COR-L47 (cell line): Measurements from ENCODE around the gene CDC42SE2.
"Not testable (repeated sequence)": the region's sequence is repeated elsewhere in the genome, so short reads cannot be mapped to it uniquely, and the experiment has no call there.

Experiments used
- DNase-seq: peaks from one replicate; lab custom pipeline; 2025; lab: John Stamatoyannopoulos, UW

Gene CDC42SE2

GRCh38 chr5:131318455-131318854 lies 54.6 kb downstream of the CDC42SE2 start:
- DNase-seq: no peak

DNA sequence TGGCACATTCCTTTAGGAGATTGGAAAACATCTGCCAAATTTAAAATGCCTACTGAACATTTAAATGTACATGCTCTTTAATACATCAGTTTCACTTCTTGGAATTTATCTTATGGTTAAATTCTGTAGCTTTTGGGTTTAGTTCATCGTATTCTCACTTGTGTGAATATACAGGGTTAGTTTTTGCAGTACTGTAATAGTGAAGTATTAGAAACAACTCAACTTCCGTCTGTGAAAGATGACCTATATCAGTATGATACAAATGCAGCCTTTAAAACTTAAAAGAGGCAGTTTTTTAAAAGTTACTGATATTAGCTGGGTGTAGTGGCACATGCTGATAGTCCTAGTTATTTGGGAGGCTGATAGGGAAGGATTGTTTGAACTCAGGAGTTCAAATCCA lies 57.2 kb downstream of the CDC42SE2 start:
- DNase-seq: no peak

DNA sequence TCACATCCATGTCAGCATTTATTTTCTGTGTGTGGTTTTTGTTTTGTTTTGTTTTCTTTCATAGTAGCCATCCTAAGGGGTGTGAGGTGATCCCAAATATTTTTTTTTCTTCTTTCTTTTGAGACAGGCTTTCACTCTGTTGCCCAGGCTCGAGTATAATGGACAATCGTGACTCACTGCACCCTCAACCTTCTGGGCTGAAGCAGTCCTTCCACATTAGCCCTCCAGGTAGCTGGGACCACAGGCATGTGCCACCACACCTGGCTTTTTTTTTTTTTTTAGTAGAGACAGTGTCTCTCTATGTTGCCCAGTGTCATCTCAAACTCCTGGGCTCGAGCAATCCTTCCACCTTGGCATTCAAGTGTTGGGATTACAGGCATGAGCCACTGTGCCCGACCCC lies 59.1 kb downstream of the CDC42SE2 start:
- no peak for DNase-seq

GRCh38 chr5:131323378-131323777 lies 59.5 kb downstream of the CDC42SE2 start:
- no peak for DNase-seq

- no peak for DNase-seq
Measured at GRCh38 chr5:131324303-131324702, 60.5 kb downstream of the CDC42SE2 start.

DNA sequence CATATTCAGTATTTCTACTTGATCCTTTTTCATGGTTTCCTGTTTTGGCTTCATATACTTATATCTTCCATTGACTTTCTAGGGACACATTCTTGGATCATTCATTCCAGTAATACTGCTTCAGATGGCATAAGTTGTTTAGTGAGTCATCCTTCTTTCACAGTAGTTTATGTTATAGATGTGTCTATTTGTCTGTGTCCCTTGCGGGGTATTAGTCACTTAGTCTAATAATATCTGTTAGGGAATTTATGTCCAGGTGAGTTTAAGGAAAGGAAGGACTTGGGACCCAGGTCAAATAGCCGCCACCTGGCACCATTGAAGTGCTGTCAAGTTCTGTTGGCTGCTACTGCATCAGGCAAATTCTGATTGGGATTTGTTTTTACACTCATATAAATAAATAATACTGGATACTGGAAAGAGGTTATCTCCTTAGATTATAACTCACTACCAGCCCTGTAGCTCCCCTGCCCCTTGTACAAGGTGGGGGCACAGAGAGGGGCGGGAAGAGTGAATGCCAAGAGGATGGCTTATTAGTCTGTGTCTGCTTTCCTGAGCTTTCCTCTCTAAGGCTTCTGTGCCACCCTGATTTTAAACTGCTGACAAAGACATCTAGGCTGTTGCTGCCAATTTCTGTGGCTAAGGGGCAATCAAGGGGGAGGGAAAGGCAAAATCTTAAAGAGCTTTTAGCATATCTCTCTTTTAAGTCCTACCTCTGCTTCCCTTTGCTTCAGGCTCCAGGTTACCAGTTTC lies 64.9 kb downstream of the CDC42SE2 start:
- DNase-seq: no peak

GRCh38 chr5:131329286-131329560 lies 65.4 kb downstream of the CDC42SE2 start:
- no peak for DNase-seq

GRCh38 chr5:131330031-131330430 lies 66.2 kb downstream of the CDC42SE2 start:
- no peak for DNase-seq

DNA sequence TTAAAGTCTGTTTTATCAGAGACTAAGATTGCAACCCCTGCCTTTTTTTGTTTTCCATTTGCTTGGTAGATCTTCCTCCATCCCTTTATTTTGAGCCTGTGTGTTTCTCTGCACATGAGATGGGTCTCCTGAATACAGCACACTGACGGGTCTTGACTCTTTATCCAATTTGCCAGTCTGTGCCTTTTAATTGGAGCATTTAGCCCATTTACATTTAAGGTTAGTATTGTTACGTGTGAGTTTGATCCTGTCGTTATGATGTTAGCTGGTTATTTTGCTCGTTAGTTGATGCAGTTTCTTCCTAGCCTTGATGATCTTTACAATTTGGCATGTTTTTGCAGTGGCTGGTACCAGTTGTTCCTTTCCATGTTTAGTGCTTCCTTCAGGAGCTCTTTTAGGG lies 71.9 kb downstream of the CDC42SE2 start:
- DNase-seq: not testable (repeated sequence)

- not testable (repeated sequence) for DNase-seq
Measured at GRCh38 chr5:131336801-131337200, 72.9 kb downstream of the CDC42SE2 start.

DNA sequence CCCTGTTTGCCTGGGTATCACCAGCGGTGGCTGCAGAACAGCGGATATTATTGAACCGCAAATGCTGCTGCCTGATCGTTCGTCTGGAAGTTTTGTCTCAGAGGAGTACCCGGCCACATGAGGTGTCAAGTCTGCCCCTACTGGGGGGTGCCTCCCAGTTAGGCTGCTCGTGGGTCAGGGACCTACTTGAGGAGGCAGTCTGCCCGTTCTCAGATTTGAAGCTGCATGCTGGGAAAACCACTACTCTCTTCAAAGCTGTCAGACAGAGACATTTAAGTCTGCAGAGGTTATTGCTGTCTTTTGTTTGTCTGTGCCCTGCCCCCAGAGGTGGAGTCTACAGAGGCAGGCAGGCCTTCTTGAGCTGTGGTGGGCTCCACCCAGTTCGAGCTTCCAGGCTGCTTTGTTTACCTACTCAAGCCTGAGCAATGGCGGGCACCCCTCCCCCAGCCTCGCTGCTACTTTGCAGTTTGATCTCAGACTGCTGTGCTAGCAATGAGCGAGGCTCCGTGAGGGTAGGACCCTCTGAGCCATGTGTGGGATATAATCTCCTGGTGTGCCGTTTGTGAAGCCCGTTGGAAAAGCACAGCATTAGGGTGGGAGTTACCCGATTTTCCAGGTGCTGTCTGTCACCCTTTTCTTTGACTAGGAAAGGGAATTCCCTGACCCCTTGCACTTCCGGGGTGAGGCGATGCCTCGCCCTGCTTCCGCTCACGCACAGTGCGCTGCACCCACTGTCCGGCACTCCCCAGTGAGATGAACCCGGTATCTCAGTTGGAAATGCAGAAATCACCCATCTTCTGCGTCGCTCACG lies 73.6 kb downstream of the CDC42SE2 start:
- DNase-seq: not testable (repeated sequence)

DNA sequence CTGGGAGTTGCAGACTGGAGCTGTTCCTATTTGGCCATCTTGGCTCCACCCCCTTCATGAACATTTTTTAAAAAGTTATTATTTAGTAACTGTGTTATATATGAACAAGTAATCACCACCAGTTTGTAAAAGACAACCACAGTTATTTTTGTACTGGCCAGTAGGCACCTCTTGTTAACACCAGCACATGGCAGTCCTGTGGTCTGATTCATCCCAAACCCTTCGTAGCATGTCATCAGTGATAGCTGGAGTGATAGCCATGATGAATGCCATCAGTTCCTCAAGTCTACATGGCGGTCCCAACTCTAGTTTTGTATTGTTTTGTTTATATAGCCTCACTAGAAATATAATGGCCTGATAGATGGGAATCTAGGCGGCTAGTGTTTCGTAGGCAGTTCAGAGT lies 74.2 kb downstream of the CDC42SE2 start:
- DNase-seq: no peak

- DNase-seq: not testable (repeated sequence)
Measured at GRCh38 chr5:131344288-131344687, 80.4 kb downstream of the CDC42SE2 start.

DNA sequence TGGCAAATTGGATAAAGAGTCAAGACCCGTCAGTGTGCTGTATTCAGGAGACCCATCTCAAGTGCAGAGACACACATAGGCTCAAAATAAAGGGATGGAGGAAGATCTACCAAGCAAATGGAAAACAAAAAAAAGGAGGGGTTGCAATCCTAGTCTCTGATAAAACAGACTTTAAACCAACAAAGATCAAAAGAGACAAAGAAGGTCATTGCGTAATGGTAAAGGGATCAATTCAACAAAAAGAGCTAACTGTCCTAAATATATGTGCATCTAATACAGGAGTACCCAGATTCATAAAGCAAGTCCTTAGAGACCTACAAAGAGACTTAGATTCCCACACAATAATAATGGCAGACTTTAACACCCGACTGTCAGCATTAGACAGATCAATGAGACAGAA lies 82.4 kb downstream of the CDC42SE2 start:
- DNase-seq: not testable (repeated sequence)

- DNase-seq: no peak
Measured at GRCh38 chr5:131353991-131354390, 90.1 kb downstream of the CDC42SE2 start.

GRCh38 chr5:131355971-131356528 lies 92.2 kb downstream of the CDC42SE2 start:
- DNase-seq: no peak

DNA sequence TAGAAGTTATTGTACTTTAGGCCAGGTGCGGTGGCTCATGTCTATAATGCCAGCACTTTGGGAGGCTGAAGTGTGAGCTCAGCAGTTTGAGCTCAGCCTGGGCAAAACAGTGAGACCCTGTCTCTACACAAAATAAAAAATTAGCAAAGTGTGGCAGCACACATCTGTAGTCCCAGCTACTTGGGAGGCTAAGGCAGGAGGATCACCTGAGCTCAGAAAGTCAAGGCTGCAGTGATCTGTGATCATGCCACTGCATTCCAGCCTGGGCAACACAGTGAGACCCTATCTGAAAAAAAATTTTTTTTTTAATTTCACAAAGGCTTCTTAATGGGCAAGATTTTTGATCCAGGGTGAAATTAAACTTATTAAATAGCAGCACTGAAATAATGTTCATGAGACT lies 92.8 kb downstream of the CDC42SE2 start:
- DNase-seq: no peak

- no peak for DNase-seq
Measured at GRCh38 chr5:131357739-131358561, 94.1 kb downstream of the CDC42SE2 start.

GRCh38 chr5:131361677-131362315 lies 97.9 kb downstream of the CDC42SE2 start:
- DNase-seq: no peak

- DNase-seq: no peak
Measured at GRCh38 chr5:131363811-131364506, 100.1 kb downstream of the CDC42SE2 start.

DNA sequence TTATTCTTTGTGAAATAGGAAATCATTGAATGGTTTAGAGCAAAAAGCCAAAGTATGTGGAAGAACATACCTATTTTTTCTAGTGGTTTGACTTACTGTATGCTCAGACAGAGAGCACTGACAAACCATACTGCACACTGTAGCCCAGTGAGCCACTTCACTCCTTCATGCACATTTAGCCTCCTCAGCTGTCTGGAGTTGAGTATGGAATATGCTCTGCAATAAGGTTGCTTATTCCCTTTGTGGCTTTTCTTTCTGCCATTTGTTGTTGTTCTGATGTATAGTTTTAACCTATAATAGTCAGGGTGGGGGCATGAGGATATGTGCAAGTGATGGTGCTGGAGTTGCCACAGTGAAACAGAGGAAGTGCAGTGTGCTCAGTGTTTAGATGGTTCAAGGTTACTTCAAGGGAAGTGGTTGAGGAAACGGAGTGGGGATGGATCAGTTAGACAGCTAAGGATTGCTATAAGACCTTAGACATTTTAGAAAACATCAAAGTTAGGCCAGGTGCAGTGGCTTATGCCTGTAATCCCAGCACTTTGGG lies 100.7 kb downstream of the CDC42SE2 start:
- DNase-seq: no peak
